ENCODE measurements around the gene RWDD1.
A peak's percentile ranks its signal among the peaks of the same experiment; 100 is the strongest.
"Not testable (repeated sequence)": the region's sequence is repeated elsewhere in the genome, so short reads cannot be mapped to it uniquely, and the experiment has no call there.

The RWDD1 gene

GRCh38 chr6:116561377-116562018, 9.8 kb upstream of the RWDD1 start:
- DNase-seq, result peak; percentile 78

GRCh38 chr6:116562019-116562403, 9.3 kb upstream of the RWDD1 start:
- DNase-seq, result no peak

GRCh38 chr6:116562614-116563013, 8.7 kb upstream of the RWDD1 start:
- no peak for DNase-seq

GRCh38 chr6:116563830-116564229, 7.5 kb upstream of the RWDD1 start:
- no peak for DNase-seq

- DNase-seq, result no peak
These were observed 7.0 kb upstream of the RWDD1 start for GRCh38 chr6:116564311-116564710.

- DNase-seq, result peak; percentile 22
These were observed 6.1 kb upstream of the RWDD1 start for GRCh38 chr6:116564921-116565872.

GRCh38 chr6:116568111-116568510, 3.2 kb upstream of the RWDD1 start:
- no peak for DNase-seq

- no peak for DNase-seq
These were observed 2.2 kb upstream of the RWDD1 start for GRCh38 chr6:116568821-116569755.

- DNase-seq, result no peak
These were observed 338 bp downstream of the RWDD1 start for GRCh38 chr6:116571683-116572000.

- peak; percentile 25 for DNase-seq
These were observed 858 bp downstream of the RWDD1 start for GRCh38 chr6:116572162-116572561.

- no peak for DNase-seq
These were observed 3.9 kb downstream of the RWDD1 start for GRCh38 chr6:116575227-116575626.

GRCh38 chr6:116577486-116577885, 6.2 kb downstream of the RWDD1 start:
- DNase-seq, result no peak

- no peak for DNase-seq
These were observed 7.0 kb downstream of the RWDD1 start for GRCh38 chr6:116578335-116578734.

- DNase-seq, result no peak
These were observed 7.8 kb downstream of the RWDD1 start for GRCh38 chr6:116579143-116579542.

GRCh38 chr6:116580198-116580597, 8.9 kb downstream of the RWDD1 start:
- no peak for DNase-seq

GRCh38 chr6:116586276-116586675, 15.0 kb downstream of the RWDD1 start:
- DNase-seq, result no peak

- no peak for DNase-seq
These were observed 15.4 kb downstream of the RWDD1 start for GRCh38 chr6:116586738-116587137.

- no peak for DNase-seq
These were observed 23.9 kb downstream of the RWDD1 start for GRCh38 chr6:116595247-116595646.

- no peak for DNase-seq
These were observed 25.5 kb downstream of the RWDD1 start for GRCh38 chr6:116596815-116597214.

- DNase-seq, result not testable (repeated sequence)
These were observed 32.6 kb downstream of the RWDD1 start for GRCh38 chr6:116603916-116604315.

GRCh38 chr6:116604868-116605267, 33.6 kb downstream of the RWDD1 start:
- not testable (repeated sequence) for DNase-seq

- DNase-seq, result no peak
These were observed 34.6 kb downstream of the RWDD1 start for GRCh38 chr6:116605935-116606334.

GRCh38 chr6:116611056-116611455, 39.8 kb downstream of the RWDD1 start:
- DNase-seq, result no peak
